HCT116 (cell line): ENCODE results near the gene RAB30. TPM values are rescaled to one million over a fixed set of nuclear protein-coding genes. Genes with fewer than 3 reads are reported as not detected.

Source experiments
- ATAC-seq: fragments of 200-7000 bp; cut with Tn5 transposase; 2 replicates; pipeline ENCODE4 v1.9.1; 2020; ENCODE audit warnings: mild to moderate bottlenecking, moderate library complexity
- BruUV-seq: library from RNA; stranded (reverse); fragments of 400-500 nt; replicated peaks from 2 replicates; lab custom pipeline; 2021; lab: Mats Ljungman, UMichigan
- CTCF ChIA-PET: fragments of 300-600 bp; sonication (Branson Sonifier 250); formaldehyde crosslinking; loops from one replicate; lab custom pipeline; 2021; ENCODE audit warnings: antibody characterized with exemption; lab: Charles Lee
- POLR2A ChIA-PET: fragments of 300-600, 350-600 bp; sonication (Branson Sonifier 250); formaldehyde crosslinking; loops from one replicate; lab custom pipeline; 2021; ENCODE audit warnings: antibody characterized with exemption; lab: Charles Lee
- RAD21 ChIA-PET, 2 experiments: fragments of 300-600 bp; sonication (Branson Sonifier 250); formaldehyde crosslinking; loops; one replicate each; lab custom pipeline; 2023; ENCODE audit warnings: low total read pairs in 2 of 2; ENCODE audit not compliant: uncharacterized antibody in 2 of 2, unreplicated experiment in 2 of 2, low non-redundant PET in 1 of 2; lab: Charles Lee
- DNase-seq: peaks from one replicate; pipeline ENCODE4 v3.0.0-alpha.2; 2010; ENCODE audit warnings: low read depth, low spot score
- H2AFZ ChIP-seq: fragments of 200-600 bp; shearing (Covaris generic), sonication (generic); 2 replicates; pipeline ENCODE4 v1.6.1; 2017; ENCODE audit warnings: low read depth, mixed run types, mixed read lengths, antibody characterized with exemption, low read length; ENCODE audit not compliant: poor library complexity, severe bottlenecking
- H3K27ac ChIP-seq: 2 replicates; pipeline ENCODE4 v1.5.1; 2012; ENCODE audit warnings: low read depth, low read length
- H3K27me3 ChIP-seq: fragments of 200-600 bp; sonication (generic); 2 replicates; pipeline ENCODE4 v1.6.1; 2016; ENCODE audit warnings: mixed run types, low read length, mixed read lengths; ENCODE audit not compliant: insufficient read depth
- H3K36me3 ChIP-seq, 2 experiments: fragments of 200-500 bp in 1 of 2; fragments of 200-600 bp in 1 of 2; sonication (Bioruptor generic) in 1 of 2; sonication (generic) in 1 of 2; 2 replicates each; pipeline versions ENCODE4 v1.5.1 to v1.6.1; 2014 to 2016; ENCODE audit warnings: low read length in 2 of 2, inconsistent platforms in 1 of 2, mixed read lengths in 1 of 2, mixed run types in 1 of 2; ENCODE audit not compliant: insufficient read depth in 2 of 2, control insufficient read depth in 1 of 2
- H3K4me1 ChIP-seq, 2 experiments: fragments of 200-600 bp in 1 of 2; sonication (generic) in 1 of 2; 2 replicates each; pipeline versions ENCODE4 v1.5.1 to v1.6.1; 2012 to 2017; ENCODE audit warnings: low read length in 2 of 2, inconsistent platforms in 1 of 2, mild to moderate bottlenecking in 1 of 2, mixed read lengths in 1 of 2, mixed run types in 1 of 2, moderate library complexity in 1 of 2; ENCODE audit not compliant: insufficient read depth in 2 of 2, control insufficient read depth in 1 of 2
- H3K4me2 ChIP-seq: fragments of 200-600 bp; sonication (generic); 2 replicates; pipeline ENCODE4 v1.6.1; 2017; ENCODE audit warnings: mixed run types, low read length, mixed read lengths
- H3K4me3 ChIP-seq, 2 experiments: fragments of 200-600 bp in 1 of 2; sonication (generic) in 1 of 2; replicated peaks in 1 of 2; 2 replicates each; pipeline ENCODE4 v1.5.1; 2011 to 2016; ENCODE audit warnings: low read length in 2 of 2, control low read depth in 1 of 2, low read depth in 1 of 2, mild to moderate bottlenecking in 1 of 2, mixed read lengths in 1 of 2, mixed run types in 1 of 2
- H3K79me2 ChIP-seq: fragments of 200-600 bp; sonication (generic); 2 replicates; pipeline ENCODE4 v1.6.1; 2017; ENCODE audit warnings: mild to moderate bottlenecking, mixed run types, low read length, moderate library complexity, mixed read lengths; ENCODE audit not compliant: insufficient read depth
- H3K9ac ChIP-seq: fragments of 200-600 bp; sonication (generic); 2 replicates; pipeline ENCODE4 v1.6.1; 2016; ENCODE audit warnings: low read length, mixed read lengths
- H3K9me2 ChIP-seq: fragments of 200-600 bp; sonication (generic), shearing (Covaris generic); 2 replicates; pipeline ENCODE4 v1.6.1; 2017; ENCODE audit warnings: mixed run types, mild to moderate bottlenecking, moderate library complexity; ENCODE audit not compliant: insufficient read depth
- H3K9me3 ChIP-seq, 2 experiments: fragments of 200-500 bp in 1 of 2; fragments of 200-600 bp in 1 of 2; sonication (Bioruptor generic) in 1 of 2; sonication (generic) in 1 of 2; 2 replicates each; pipeline ENCODE4 v1.6.1; 2014 to 2017; ENCODE audit warnings: low read length in 2 of 2, mixed read lengths in 2 of 2, inconsistent platforms in 1 of 2, low read depth in 1 of 2, mild to moderate bottlenecking in 1 of 2, mixed run types in 1 of 2, moderate library complexity in 1 of 2; ENCODE audit not compliant: control insufficient read depth in 1 of 2, insufficient read depth in 1 of 2
- H4K20me1 ChIP-seq: fragments of 200-600 bp; sonication (generic), shearing (Covaris generic); 2 replicates; pipeline ENCODE4 v1.6.1; 2017; ENCODE audit warnings: mixed run types, mild to moderate bottlenecking, moderate library complexity; ENCODE audit not compliant: insufficient read depth
- ATF3 ChIP-seq: IDR thresholded peaks from 2 replicates; pipeline ENCODE4 v1.6.1; 2012
- ELF1 ChIP-seq: IDR thresholded peaks from 2 replicates; pipeline ENCODE4 v1.6.1; 2012; ENCODE audit warnings: low read depth, borderline replicate concordance
- EZH2phosphoT487 ChIP-seq: fragments of 200-600 bp; IDR thresholded peaks from 2 replicates; pipeline ENCODE4 v1.6.1; 2018; ENCODE audit warnings: antibody characterized with exemption, borderline replicate concordance
- FOSL1 ChIP-seq: IDR thresholded peaks from 2 replicates; pipeline ENCODE4 v1.6.1; 2012; ENCODE audit warnings: low read depth
- intact Hi-C: fragments of 100-400 bp; cut with micrococcal nuclease; formaldehyde crosslinking; loops from 2 replicates; pipeline ENCODE4 v1.10.0; 2022
- total RNA-seq: library from RNA; stranded (reverse); gene quantifications from one replicate; pipeline ENCODE4 v1.2.1, GENCODE V29; 2021; ENCODE audit not compliant: unreplicated experiment
- TF ChIP-seq, protein P1 (sequence below): IDR thresholded peaks from 2 replicates; pipeline ENCODE4 v1.6.1; 2011; ENCODE audit warnings: mild to moderate bottlenecking, low read length, moderate library complexity; ENCODE audit not compliant: insufficient replicate concordance; ENCODE audit errors: extremely low read depth

Gene RAB30
- total RNA-seq, 1 experiment from 2014 or later = 5.7 TPM

GRCh38 chr11:83002053-83002452 is 69.6 kb downstream of the RAB30 start (continued):
- no peak for TF ChIP-seq EZH2phosphoT487
- TF ChIP-seq, protein P1, sequence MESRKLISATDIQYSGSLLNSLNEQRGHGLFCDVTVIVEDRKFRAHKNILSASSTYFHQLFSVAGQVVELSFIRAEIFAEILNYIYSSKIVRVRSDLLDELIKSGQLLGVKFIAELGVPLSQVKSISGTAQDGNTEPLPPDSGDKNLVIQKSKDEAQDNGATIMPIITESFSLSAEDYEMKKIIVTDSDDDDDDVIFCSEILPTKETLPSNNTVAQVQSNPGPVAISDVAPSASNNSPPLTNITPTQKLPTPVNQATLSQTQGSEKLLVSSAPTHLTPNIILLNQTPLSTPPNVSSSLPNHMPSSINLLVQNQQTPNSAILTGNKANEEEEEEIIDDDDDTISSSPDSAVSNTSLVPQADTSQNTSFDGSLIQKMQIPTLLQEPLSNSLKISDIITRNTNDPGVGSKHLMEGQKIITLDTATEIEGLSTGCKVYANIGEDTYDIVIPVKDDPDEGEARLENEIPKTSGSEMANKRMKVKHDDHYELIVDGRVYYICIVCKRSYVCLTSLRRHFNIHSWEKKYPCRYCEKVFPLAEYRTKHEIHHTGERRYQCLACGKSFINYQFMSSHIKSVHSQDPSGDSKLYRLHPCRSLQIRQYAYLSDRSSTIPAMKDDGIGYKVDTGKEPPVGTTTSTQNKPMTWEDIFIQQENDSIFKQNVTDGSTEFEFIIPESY = no peak
- TF ChIP-seq FOSL1 = no peak
- TF ChIP-seq ATF3 = no peak

GRCh38 chr11:83000381-83000780 is 71.3 kb downstream of the RAB30 start:
- no peak overlapping the region for H3K4me3 ChIP-seq
- no peaks in the 10 kb centered on the region for H3K9me2 ChIP-seq
- H3K4me2 ChIP-seq = no peak overlapping the region
- no peak for ATAC-seq
- H3K36me3 ChIP-seq = no peaks in the 10 kb centered on the region
- no TSS peak for BruUV-seq
- no peak overlapping the region for H3K9ac ChIP-seq
- H3K9me3 ChIP-seq = no peaks in the 10 kb centered on the region
- ChIA-PET CTCF (no interaction called here), RAD21 (no interaction called here)
- DNase-seq = no peak
- no peak overlapping the region for H3K27ac ChIP-seq
- no peak overlapping the region for H2AFZ ChIP-seq
- no peaks in the 10 kb centered on the region for H3K27me3 ChIP-seq
- no peaks in the 10 kb centered on the region for H3K79me2 ChIP-seq
- no peaks in the 10 kb centered on the region for H4K20me1 ChIP-seq
- H3K4me1 ChIP-seq = 0 out of 4 replicates have a peak, but pooled peaks cover 0 to 5% of the 10 kb centered on the region in 2 experiments
- TF ChIP-seq ATF3 = no peak
- no peak for TF ChIP-seq ELF1
- TF ChIP-seq, all 23 proteins: peak for 0
- intact Hi-C loops = no loop called here
- POLR2A ChIA-PET = no interaction called here
